H1 (cell line): ENCODE data around the gene MKRN1. TPM values are rescaled to one million over a fixed set of nuclear protein-coding genes. Genes with fewer than 3 reads are reported as not detected.

Experiments used
- ASH2L ChIP-seq: fragments of 200-600, 300-600 bp; sonication (generic); IDR thresholded peaks from one replicate; pipeline ENCODE4 v1.7.1; 2017; ENCODE audit warnings: low read length
- CBX8 ChIP-seq: fragments of 300-800, 300-1000 bp; sonication (generic); IDR thresholded peaks from 2 replicates; pipeline ENCODE4 v1.7.1; 2016; ENCODE audit warnings: low read depth, low read length, borderline replicate concordance
- CEBPB ChIP-seq: IDR thresholded peaks from 2 replicates; pipeline ENCODE4 v1.6.1; 2012; ENCODE audit warnings: low read depth, low read length
- EGR1 ChIP-seq: IDR thresholded peaks from 2 replicates; pipeline ENCODE4 v1.6.1; 2011; ENCODE audit warnings: low read depth, low read length, borderline replicate concordance
- GTF2F1 ChIP-seq: IDR thresholded peaks from 2 replicates; pipeline ENCODE4 v1.6.1; 2012; ENCODE audit warnings: low read depth, low read length, improper control_type of control experiment, borderline replicate concordance
- HDAC2 ChIP-seq, 2 experiments: fragments of 300-600 bp in 1 of 2; sonication (generic) in 1 of 2; IDR thresholded peaks; 2 replicates each; pipeline ENCODE4 v1.6.1; 2011 to 2012; ENCODE audit warnings: low read depth in 2 of 2, low read length in 2 of 2, mild to moderate bottlenecking in 2 of 2, moderate library complexity in 2 of 2, borderline replicate concordance in 1 of 2, inconsistent platforms in 1 of 2
- JUN ChIP-seq: IDR thresholded peaks from 2 replicates; pipeline ENCODE4 v1.6.1; 2011; ENCODE audit warnings: low read depth, mild to moderate bottlenecking, improper control_type of control experiment, low read length
- SIX5 ChIP-seq: IDR thresholded peaks from 2 replicates; pipeline ENCODE4 v1.6.1; 2011; ENCODE audit warnings: mild to moderate bottlenecking, low read depth, low read length
- SP2 ChIP-seq: IDR thresholded peaks from 2 replicates; pipeline ENCODE4 v1.6.1; 2012; ENCODE audit warnings: mild to moderate bottlenecking, low read length, inconsistent platforms
- SRF ChIP-seq: IDR thresholded peaks from 2 replicates; pipeline ENCODE4 v1.6.1; 2011; ENCODE audit warnings: mild to moderate bottlenecking, low read depth, low read length, moderate library complexity
- polyA plus RNA-seq, 7 experiments: library from polyadenylated mRNA; depleted of rRNA in 3 of 7; stranded (reverse) in 5 of 7; unstranded in 2 of 7; fragments of >200 nt in 5 of 7; fragments of 200-250 nt in 2 of 7; gene quantifications; 1 replicate in 5 of 7; 2 replicates in 1 of 7; 4 replicates in 1 of 7; pipeline versions ENCODE4 v1.2.1 to v1.2.3, GENCODE V29; 2011 to 2013; ENCODE audit warnings: missing spikeins in 2 of 7, mixed read lengths in 2 of 7
- total RNA-seq: library from RNA; stranded (reverse); fragmentation: NEBNext Ultra II Directional; extraction: Animal tissue kit (Norgen Biotek cat#: 25700); gene quantifications from 2 replicates; pipeline ENCODE4 v1.2.1, GENCODE V29; 2021

Gene MKRN1
- total and polyA plus RNA-seq, 2 of the 8 experiments (the other 6 are each of a cell fraction or from before 2014, with no cell fraction given), result 46.2 to 99.6 TPM

DNA sequence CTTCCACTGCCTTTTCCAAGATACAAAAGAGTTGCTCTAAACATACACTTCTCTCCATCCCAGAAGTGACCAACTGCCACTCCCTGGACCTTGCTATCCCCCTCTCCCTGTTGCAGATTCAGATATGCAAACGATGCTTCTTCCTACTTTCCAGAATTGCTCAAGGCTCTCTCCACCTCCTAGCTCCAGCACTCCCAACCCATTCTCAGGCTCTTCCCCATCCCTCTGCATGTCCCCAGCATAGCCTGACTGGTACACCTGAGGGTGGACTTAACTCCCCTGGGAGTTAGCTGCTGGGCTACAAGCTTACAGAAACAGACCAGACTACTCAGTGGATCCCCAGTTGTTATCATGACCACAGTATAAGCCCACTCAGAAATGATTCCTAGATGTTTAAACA, 27.6 kb downstream of the MKRN1 start (continued):
- no peak for TF ChIP-seq CEBPB
- TF ChIP-seq SRF, result no peak
- no peak for TF ChIP-seq JUN
- TF ChIP-seq CBX8, result no peak
- no peak for TF ChIP-seq ASH2L
- TF ChIP-seq EGR1, result no peak
- no peak for TF ChIP-seq HDAC2 (IDR thresholded peaks at IDR 0.05; ENCODE audit: borderline replicate concordance in 1 of 2, low read depth in 2 of 2, low read length in 2 of 2)
- TF ChIP-seq GTF2F1, result no peak
- TF ChIP-seq SP2, result no peak
- no peak for TF ChIP-seq SIX5
- TF ChIP-seq, all 59 proteins: peak for 0
